ENCODE measurements around the gene FMN1.
"Not testable (repeated sequence)": the region's sequence is repeated elsewhere in the genome, so short reads cannot be mapped to it uniquely, and the experiment has no call there.

The FMN1 gene

GRCh38 chr15:32849769-32850668, 344.5 kb downstream of the FMN1 start:
- DNase-seq = no peak

- not testable (repeated sequence) for DNase-seq
Measured at GRCh38 chr15:32846671-32847070, 347.8 kb downstream of the FMN1 start.

- no peak for DNase-seq
Measured at GRCh38 chr15:32844118-32844711, 350.3 kb downstream of the FMN1 start.

- no peak for DNase-seq
Measured at GRCh38 chr15:32843219-32843815, 351.2 kb downstream of the FMN1 start.

GRCh38 chr15:32842081-32842480, 352.4 kb downstream of the FMN1 start:
- DNase-seq = no peak

GRCh38 chr15:32840507-32841245, 353.8 kb downstream of the FMN1 start:
- DNase-seq = no peak

- no peak for DNase-seq
Measured at GRCh38 chr15:32838820-32839219, 355.7 kb downstream of the FMN1 start.

GRCh38 chr15:32838338-32838737, 356.2 kb downstream of the FMN1 start:
- DNase-seq = no peak

- DNase-seq = no peak
Measured at GRCh38 chr15:32837935-32838334, 356.6 kb downstream of the FMN1 start.

- no peak for DNase-seq
Measured at GRCh38 chr15:32834156-32834555, 360.4 kb downstream of the FMN1 start.

GRCh38 chr15:32833379-32833821, 361.1 kb downstream of the FMN1 start:
- DNase-seq = no peak

GRCh38 chr15:32831485-32831884, 363.0 kb downstream of the FMN1 start:
- DNase-seq = no peak

- no peak for DNase-seq
Measured at GRCh38 chr15:32830241-32830640, 364.3 kb downstream of the FMN1 start.

GRCh38 chr15:32829436-32829835, 365.1 kb downstream of the FMN1 start:
- no peak for DNase-seq

- DNase-seq = no peak
Measured at GRCh38 chr15:32828507-32829186, 365.9 kb downstream of the FMN1 start.

- no peak for DNase-seq
Measured at GRCh38 chr15:32826685-32827084, 367.8 kb downstream of the FMN1 start.

- no peak for DNase-seq
Measured at GRCh38 chr15:32825219-32825618, 369.3 kb downstream of the FMN1 start.

- no peak for DNase-seq
Measured at GRCh38 chr15:32824777-32825176, 369.7 kb downstream of the FMN1 start.

- DNase-seq = no peak
Measured at GRCh38 chr15:32823750-32824149, 370.8 kb downstream of the FMN1 start.

- DNase-seq = no peak
Measured at GRCh38 chr15:32822739-32823138, 371.8 kb downstream of the FMN1 start.

GRCh38 chr15:32819448-32819847, 375.1 kb downstream of the FMN1 start:
- DNase-seq = no peak

- DNase-seq = no peak
Measured at GRCh38 chr15:32818758-32819447, 375.6 kb downstream of the FMN1 start.

Measured in CD4-positive, alpha-beta T cell treated with Interferon alpha-2 for 1 hour (primary cell).